CD14-positive monocyte (primary cell): ENCODE measurements around the gene STMN1. TPM values are rescaled to one million over a fixed set of nuclear protein-coding genes. Genes with fewer than 3 reads are reported as not detected.
A peak's percentile ranks its signal among the peaks of the same experiment; 100 is the strongest.

Source experiments
- DNase-seq, 3 donors: peaks; one replicate each; pipeline ENCODE4 v3.0.0-alpha.2; 2011 to 2022
- H2AFZ ChIP-seq: 2 replicates; pipeline ENCODE4 v1.6.0; 2012; ENCODE audit warnings: mild to moderate bottlenecking, low read depth, low read length, inconsistent platforms; ENCODE audit not compliant: insufficient read depth, poor library complexity, severe bottlenecking
- H3K27ac ChIP-seq, 2 donors: 1 replicate in 1 of 2; 2 replicates in 1 of 2; pipeline ENCODE4 v1.5.1; 2012 to 2013; ENCODE audit warnings: low read length in 2 of 2, control low read depth in 1 of 2, inconsistent platforms in 1 of 2, low read depth in 1 of 2, mild to moderate bottlenecking in 1 of 2
- H3K27me3 ChIP-seq, 2 donors: one replicate each; pipeline versions ENCODE4 v1.6.0 to v1.6.1; 2011 to 2013; ENCODE audit warnings: low read length in 2 of 2; ENCODE audit not compliant: control insufficient read depth in 2 of 2, insufficient read depth in 2 of 2
- H3K36me3 ChIP-seq, 2 donors: replicated peaks in 1 of 2; 1 replicate in 1 of 2; 2 replicates in 1 of 2; pipeline versions ENCODE4 v1.5.1 to v1.6.1; 2012 to 2013; ENCODE audit warnings: low read length in 2 of 2, control low read depth in 1 of 2, inconsistent platforms in 1 of 2, mild to moderate bottlenecking in 1 of 2; ENCODE audit not compliant: insufficient read depth in 2 of 2, control insufficient read depth in 1 of 2
- H3K4me1 ChIP-seq, 2 donors: 1 replicate in 1 of 2; 2 replicates in 1 of 2; pipeline versions ENCODE4 v1.5.1 to v1.6.1; 2012 to 2013; ENCODE audit warnings: low read length in 2 of 2, control low read depth in 1 of 2, inconsistent platforms in 1 of 2, mild to moderate bottlenecking in 1 of 2, moderate library complexity in 1 of 2; ENCODE audit not compliant: insufficient read depth in 2 of 2, control insufficient read depth in 1 of 2
- H3K4me2 ChIP-seq: replicated peaks from 2 replicates; pipeline ENCODE3; 2012; ENCODE audit warnings: low read length, moderate library complexity, mild to moderate bottlenecking; ENCODE audit not compliant: poor library complexity, severe bottlenecking; ENCODE audit errors: extremely low read depth
- H3K4me3 ChIP-seq, 3 experiments: fragments of 200-600 bp in 1 of 3; sonication (generic) in 1 of 3; replicated peaks in 1 of 3; 1 replicate in 2 of 3; 2 replicates in 1 of 3; pipeline ENCODE4 v1.5.1; 2011 to 2013; ENCODE audit warnings: low read length in 3 of 3, mild to moderate bottlenecking in 3 of 3, control low read depth in 2 of 3, low read depth in 2 of 3, inconsistent platforms in 1 of 3, moderate library complexity in 1 of 3
- H3K79me2 ChIP-seq: 2 replicates; pipeline ENCODE4 v1.6.0; 2012; ENCODE audit warnings: mild to moderate bottlenecking, control low read depth, inconsistent platforms, low read length, moderate library complexity; ENCODE audit not compliant: insufficient read depth
- H3K9ac ChIP-seq: 2 replicates; pipeline ENCODE4 v1.6.0; 2017; ENCODE audit warnings: low read length, mild to moderate bottlenecking; ENCODE audit not compliant: insufficient read depth, poor library complexity, severe bottlenecking
- H3K9me3 ChIP-seq, 2 donors: replicated peaks in 1 of 2; 1 replicate in 1 of 2; 2 replicates in 1 of 2; pipeline versions ENCODE4 v1.5.1 to v1.6.1; 2012 to 2013; ENCODE audit warnings: low read length in 2 of 2, control low read depth in 1 of 2; ENCODE audit not compliant: control insufficient read depth in 1 of 2, insufficient read depth in 1 of 2
- H4K20me1 ChIP-seq: 2 replicates; pipeline ENCODE4 v1.6.0; 2012; ENCODE audit warnings: mild to moderate bottlenecking, low read length, control low read depth, moderate library complexity; ENCODE audit not compliant: insufficient read depth
- H3K27ac Mint-ChIP-seq, 7 donors: one replicate each; pipeline ENCODE4 v1.8.0; 2020; ENCODE audit warnings: mild to moderate bottlenecking in 7 of 7, mixed read lengths in 7 of 7, moderate library complexity in 6 of 7, inconsistent platforms in 2 of 7
- H3K27me3 Mint-ChIP-seq, 3 donors: one replicate each; pipeline ENCODE4 v1.8.0; 2021 to 2022; ENCODE audit warnings: low read depth in 3 of 3, mild to moderate bottlenecking in 3 of 3, mixed read lengths in 3 of 3, moderate library complexity in 3 of 3, inconsistent platforms in 1 of 3
- H3K36me3 Mint-ChIP-seq, 2 donors: one replicate each; pipeline ENCODE4 v1.8.0; 2020; ENCODE audit warnings: mixed read lengths in 2 of 2, inconsistent platforms in 1 of 2, mild to moderate bottlenecking in 1 of 2
- H3K4me1 Mint-ChIP-seq: one replicate; pipeline ENCODE4 v1.8.0; 2020; ENCODE audit warnings: mild to moderate bottlenecking, mixed read lengths
- H3K4me3 Mint-ChIP-seq, 2 donors: one replicate each; pipeline ENCODE4 v1.8.0; 2020; ENCODE audit warnings: mild to moderate bottlenecking in 2 of 2, mixed read lengths in 2 of 2, moderate library complexity in 1 of 2
- H3K9me3 Mint-ChIP-seq, 7 donors: one replicate each; pipeline ENCODE4 v1.8.0; 2020 to 2022; ENCODE audit warnings: mixed read lengths in 7 of 7, mild to moderate bottlenecking in 6 of 7, moderate library complexity in 6 of 7, inconsistent platforms in 2 of 7
- WGBS: methylation state at CpG from one replicate; pipeline ENCODE4 v1.1.5; 2013; ENCODE audit warnings: missing lambda C conversion rate; ENCODE audit not compliant: insufficient coverage; 5-methylcytosine and 5-hydroxymethylcytosine counted together
- intact Hi-C, 2 donors: fragments of 100-400 bp; cut with micrococcal nuclease; formaldehyde crosslinking; loops; one replicate each; pipeline versions ENCODE4 v1.15.0 to v1.15.1; 2023
- polyA plus RNA-seq, 3 donors: library from polyadenylated mRNA; depleted of rRNA in 1 of 3; unstranded in 2 of 3; stranded (reverse) in 1 of 3; fragments of 300-500 nt in 2 of 3; fragments of >200 nt in 1 of 3; fragmentation: Illumina TruSeq in 2 of 3; gene quantifications; 1 replicate in 2 of 3; 2 replicates in 1 of 3; pipeline ENCODE4 v1.2.3, GENCODE V29; 2012 to 2021
- TF ChIP-seq, protein P1 (sequence below): fragments of 200-600 bp; IDR thresholded peaks from one replicate; pipeline ENCODE4 v1.8.0; 2022; ENCODE audit warnings: antibody characterized with exemption, mild to moderate bottlenecking

Gene STMN1
- polyA plus RNA-seq, 3 donors = 1.5 to 8.1 (median 3.5) TPM

- H3K27me3 Mint-ChIP-seq = peaks cover 11 to 17% (median 15%) of the 10 kb centered on the region in 3 donors
- H2AFZ ChIP-seq = no peak overlapping the region
- H3K9me3 ChIP-seq = no peaks in the 10 kb centered on the region
- no peak for DNase-seq
- intact Hi-C loops = no loop called here
- H3K4me2 ChIP-seq = no peak overlapping the region
- H3K27me3 ChIP-seq = peaks cover 0 to 10% of the 10 kb centered on the region in 2 donors
- H3K36me3 Mint-ChIP-seq = peaks cover 0 to 1% of the 10 kb centered on the region in 2 donors
- no peak overlapping the region for H3K27ac ChIP-seq
- H3K4me1 ChIP-seq = peaks cover 11 to 30% of the 10 kb centered on the region in 2 donors
- TF ChIP-seq, protein P1, sequence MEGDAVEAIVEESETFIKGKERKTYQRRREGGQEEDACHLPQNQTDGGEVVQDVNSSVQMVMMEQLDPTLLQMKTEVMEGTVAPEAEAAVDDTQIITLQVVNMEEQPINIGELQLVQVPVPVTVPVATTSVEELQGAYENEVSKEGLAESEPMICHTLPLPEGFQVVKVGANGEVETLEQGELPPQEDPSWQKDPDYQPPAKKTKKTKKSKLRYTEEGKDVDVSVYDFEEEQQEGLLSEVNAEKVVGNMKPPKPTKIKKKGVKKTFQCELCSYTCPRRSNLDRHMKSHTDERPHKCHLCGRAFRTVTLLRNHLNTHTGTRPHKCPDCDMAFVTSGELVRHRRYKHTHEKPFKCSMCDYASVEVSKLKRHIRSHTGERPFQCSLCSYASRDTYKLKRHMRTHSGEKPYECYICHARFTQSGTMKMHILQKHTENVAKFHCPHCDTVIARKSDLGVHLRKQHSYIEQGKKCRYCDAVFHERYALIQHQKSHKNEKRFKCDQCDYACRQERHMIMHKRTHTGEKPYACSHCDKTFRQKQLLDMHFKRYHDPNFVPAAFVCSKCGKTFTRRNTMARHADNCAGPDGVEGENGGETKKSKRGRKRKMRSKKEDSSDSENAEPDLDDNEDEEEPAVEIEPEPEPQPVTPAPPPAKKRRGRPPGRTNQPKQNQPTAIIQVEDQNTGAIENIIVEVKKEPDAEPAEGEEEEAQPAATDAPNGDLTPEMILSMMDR = no peak
- peaks cover 31% of the 10 kb centered on the region for H3K79me2 ChIP-seq
- H3K4me3 Mint-ChIP-seq = peak overlapping the region in 1 of 2 donors; percentile 17
- H3K4me3 ChIP-seq = no peak overlapping the region
- H3K36me3 ChIP-seq = no peaks in the 10 kb centered on the region
- 94% methylated on average over 5 of the region's 6 CpGs for WGBS
- no peaks in the 10 kb centered on the region for H4K20me1 ChIP-seq
- H3K27ac Mint-ChIP-seq = no peak overlapping the region
- peaks cover 23% of the 10 kb centered on the region for H3K4me1 Mint-ChIP-seq
- H3K9me3 Mint-ChIP-seq = peaks cover 0 to 2% (median 0%) of the 10 kb centered on the region in 7 donors
- H3K9ac ChIP-seq = no peak overlapping the region
These were observed 1.4 kb upstream of the STMN1 start for GRCh38 chr1:25907601-25908000.

GRCh38 chr1:25906644-25907300 lies 553 bp upstream of the STMN1 start:
- Histone ChIP-seq H3K4me3 (peak overlapping the region; percentile 33 to 99 (median 98)), H4K20me1 (no peaks in the 10 kb centered on the region), H3K36me3 (no peaks in the 10 kb centered on the region), H3K4me2 (peak overlapping the region; percentile 98), H3K9me3 (no peaks in the 10 kb centered on the region), H3K9ac (no peak overlapping the region), H3K79me2 (peaks cover 39% of the 10 kb centered on the region), H2AFZ (peak overlapping the region; percentile 69), H3K27ac (no peak overlapping the region), H3K27me3 (peaks cover 0 to 10% of the 10 kb centered on the region in 2 donors), H3K4me1 (peaks cover 11 to 30% of the 10 kb centered on the region in 2 donors)
- Mint-ChIP-seq H3K27ac (peak overlapping the region in 3 of 7 donors; percentile 11 to 43 (median 18)), H3K9me3 (peaks cover 0 to 2% (median 0%) of the 10 kb centered on the region in 7 donors), H3K4me3 (peak overlapping the region; percentile 85 to 86), H3K4me1 (peaks cover 23% of the 10 kb centered on the region), H3K27me3 (peaks cover 11 to 17% (median 14%) of the 10 kb centered on the region in 3 donors), H3K36me3 (peaks cover 0 to 2% of the 10 kb centered on the region in 2 donors)
- TF ChIP-seq, protein P1 = no peak
- 17% methylated on average over 32 of the region's 34 CpGs for WGBS
- intact Hi-C loops = no loop called here
- peak in 1 of 3 donors; percentile 27 for DNase-seq
